Measurements from ENCODE around the gene TMEM132C. TPM values are rescaled to one million over a fixed set of nuclear protein-coding genes. Genes with fewer than 3 reads are reported as not detected.

Gene TMEM132C
- total RNA-seq, 1 donor, result not detected

GRCh38 chr12:128425666-128426331, 158.8 kb downstream of the TMEM132C start:
- DNase-seq (ENCODE audit: low read depth), result no peak
- no peak overlapping the region for H3K4me3 ChIP-seq (ENCODE audit: low read depth, low read length)
- no peak for TF ChIP-seq CTCF (IDR thresholded peaks at IDR 0.05; ENCODE audit: insufficient read depth, low read length)

GRCh38 chr12:128426511-128426910, 159.5 kb downstream of the TMEM132C start:
- H3K4me3 ChIP-seq (ENCODE audit: low read depth, low read length), result no peak overlapping the region
- no peak for TF ChIP-seq CTCF (IDR thresholded peaks at IDR 0.05; ENCODE audit: insufficient read depth, low read length)
- no peak for DNase-seq (ENCODE audit: low read depth)

GRCh38 chr12:128439796-128440195, 172.8 kb downstream of the TMEM132C start:
- no peak for TF ChIP-seq CTCF (IDR thresholded peaks at IDR 0.05; ENCODE audit: insufficient read depth, low read length)
- DNase-seq (ENCODE audit: low read depth), result no peak
- no peak overlapping the region for H3K4me3 ChIP-seq (ENCODE audit: low read depth, low read length)

- DNase-seq (ENCODE audit: low read depth), result no peak
- H3K4me3 ChIP-seq (ENCODE audit: low read depth, low read length), result no peak overlapping the region
- no peak for TF ChIP-seq CTCF (IDR thresholded peaks at IDR 0.05; ENCODE audit: insufficient read depth, low read length)
These were observed 175.1 kb downstream of the TMEM132C start for GRCh38 chr12:128442096-128442495.

GRCh38 chr12:128444598-128444997, 177.6 kb downstream of the TMEM132C start:
- H3K4me3 ChIP-seq (ENCODE audit: low read depth, low read length), result no peak overlapping the region
- TF ChIP-seq CTCF (IDR thresholded peaks at IDR 0.05; ENCODE audit: insufficient read depth, low read length), result no peak
- DNase-seq (ENCODE audit: low read depth), result no peak

- TF ChIP-seq CTCF (IDR thresholded peaks at IDR 0.05; ENCODE audit: insufficient read depth, low read length), result no peak
- H3K4me3 ChIP-seq (ENCODE audit: low read depth, low read length), result no peak overlapping the region
- no peak for DNase-seq (ENCODE audit: low read depth)
These were observed 178.6 kb downstream of the TMEM132C start for GRCh38 chr12:128445415-128446127.

Data from fibroblast of the aortic adventitia (primary cell).